Smooth muscle cell of the brain vasculature (primary cell): ENCODE measurements around the gene DENND1B.
"Not testable (repeated sequence)": the region's sequence is repeated elsewhere in the genome, so short reads cannot be mapped to it uniquely, and the experiment has no call there.

Experiments
- DNase-seq: peaks from one replicate; pipeline ENCODE4 v3.0.0-alpha.2; 2012; ENCODE audit warnings: low read depth, low spot score

Gene DENND1B

GRCh38 chr1:197745911-197746310 lies 29.4 kb downstream of the DENND1B start:
- no peak for DNase-seq

GRCh38 chr1:197744979-197745378 lies 30.3 kb downstream of the DENND1B start:
- DNase-seq = no peak

- DNase-seq = no peak
These were observed 31.7 kb downstream of the DENND1B start for GRCh38 chr1:197743578-197743977.

GRCh38 chr1:197740992-197741391 lies 34.3 kb downstream of the DENND1B start:
- no peak for DNase-seq

GRCh38 chr1:197738927-197739326 lies 36.4 kb downstream of the DENND1B start:
- DNase-seq = no peak

GRCh38 chr1:197737916-197738315 lies 37.4 kb downstream of the DENND1B start:
- DNase-seq = no peak

GRCh38 chr1:197736685-197737084 lies 38.6 kb downstream of the DENND1B start:
- DNase-seq = no peak

- DNase-seq = no peak
These were observed 39.8 kb downstream of the DENND1B start for GRCh38 chr1:197735461-197735860.

GRCh38 chr1:197733324-197733723 lies 42.0 kb downstream of the DENND1B start:
- no peak for DNase-seq

- no peak for DNase-seq
These were observed 43.1 kb downstream of the DENND1B start for GRCh38 chr1:197732187-197732586.

GRCh38 chr1:197731449-197731848 lies 43.8 kb downstream of the DENND1B start:
- no peak for DNase-seq

- DNase-seq = no peak
These were observed 49.3 kb downstream of the DENND1B start for GRCh38 chr1:197725976-197726375.

GRCh38 chr1:197725044-197725443 lies 50.2 kb downstream of the DENND1B start:
- peak; percentile 1 for DNase-seq

- no peak for DNase-seq
These were observed 59.5 kb downstream of the DENND1B start for GRCh38 chr1:197715806-197716205.

GRCh38 chr1:197706601-197707000 lies 68.7 kb downstream of the DENND1B start:
- DNase-seq = no peak

GRCh38 chr1:197705941-197706340 lies 69.3 kb downstream of the DENND1B start:
- no peak for DNase-seq

GRCh38 chr1:197700688-197701087 lies 74.6 kb downstream of the DENND1B start:
- not testable (repeated sequence) for DNase-seq

GRCh38 chr1:197696372-197696771 lies 78.9 kb downstream of the DENND1B start:
- DNase-seq = no peak

- no peak for DNase-seq
These were observed 79.3 kb downstream of the DENND1B start for GRCh38 chr1:197695961-197696360.

- no peak for DNase-seq
These were observed 82.3 kb downstream of the DENND1B start for GRCh38 chr1:197692965-197693364.

- DNase-seq = no peak
These were observed 83.5 kb downstream of the DENND1B start for GRCh38 chr1:197691816-197692215.

GRCh38 chr1:197690074-197690473 lies 85.2 kb downstream of the DENND1B start:
- no peak for DNase-seq

GRCh38 chr1:197688233-197688632 lies 87.0 kb downstream of the DENND1B start:
- no peak for DNase-seq

- no peak for DNase-seq
These were observed 88.5 kb downstream of the DENND1B start for GRCh38 chr1:197686702-197687355.
